SK-N-SH (cell line): Measurements from ENCODE around the gene KRT39. TPM values are rescaled to one million over a fixed set of nuclear protein-coding genes. Genes with fewer than 3 reads are reported as not detected.

Experiments
- CTCF ChIA-PET: fragments of 300-600, 350-600 bp; formaldehyde crosslinking; extraction: SDS; loops from one replicate; lab custom pipeline; 2021; lab: Yijun Ruan, JAX
- POLR2A ChIA-PET: fragments of 350-600 bp; sonication (Branson Sonifier 250); formaldehyde crosslinking; extraction: SDS; loops from one replicate; lab custom pipeline; 2020; ENCODE audit warnings: antibody characterized with exemption, inconsistent platforms; lab: Yijun Ruan, JAX
- DNase-seq: peaks from one replicate; pipeline ENCODE4 v3.0.0; 2012
- H2AFZ ChIP-seq: fragments of 200-600 bp; sonication (generic); 2 replicates; pipeline ENCODE4 v1.8.1; 2016; ENCODE audit warnings: antibody characterized with exemption, mild to moderate bottlenecking, low read depth
- H3F3A ChIP-seq: fragments of 200-600 bp; sonication (generic); replicated peaks from 2 replicates; pipeline ENCODE3; 2016; ENCODE audit warnings: antibody characterized with exemption, mild to moderate bottlenecking; ENCODE audit not compliant: insufficient read depth
- H3K27ac ChIP-seq, 2 experiments: fragments of 200-500 bp in 1 of 2; fragments of 200-600 bp in 1 of 2; sonication (Bioruptor generic) in 1 of 2; sonication (generic), shearing (Covaris generic) in 1 of 2; 2 replicates each; pipeline versions ENCODE4 v1.5.1 to v1.6.1; 2014 to 2016; ENCODE audit warnings: low read depth in 2 of 2, inconsistent platforms in 1 of 2, low read length in 1 of 2, mild to moderate bottlenecking in 1 of 2, mixed read lengths in 1 of 2
- H3K27me3 ChIP-seq: fragments of 200-600 bp; sonication (generic), shearing (Covaris generic); 2 replicates; pipeline ENCODE4 v1.6.1; 2016; ENCODE audit warnings: mixed run types; ENCODE audit not compliant: insufficient read depth
- H3K36me3 ChIP-seq, 2 experiments: fragments of 200-500 bp in 1 of 2; fragments of 200-600 bp in 1 of 2; sonication (Bioruptor generic) in 1 of 2; sonication (generic) in 1 of 2; replicated peaks in 1 of 2; 2 replicates each; pipeline versions ENCODE3 to v1.5.1; 2014 to 2016; ENCODE audit warnings: low read length in 1 of 2, mild to moderate bottlenecking in 1 of 2; ENCODE audit not compliant: insufficient read depth in 2 of 2, control insufficient read depth in 1 of 2
- H3K4me1 ChIP-seq, 2 experiments: fragments of 200-500 bp in 1 of 2; fragments of 200-600 bp in 1 of 2; sonication (Bioruptor generic) in 1 of 2; sonication (generic), shearing (Covaris generic) in 1 of 2; 2 replicates each; pipeline versions ENCODE4 v1.5.1 to v1.6.1; 2014 to 2016; ENCODE audit warnings: low read depth in 1 of 2, low read length in 1 of 2, mixed run types in 1 of 2; ENCODE audit not compliant: insufficient read depth in 2 of 2, control insufficient read depth in 1 of 2
- H3K4me2 ChIP-seq: fragments of 200-600 bp; sonication (generic), shearing (Covaris generic); 2 replicates; pipeline ENCODE4 v1.6.1; 2017; ENCODE audit warnings: mixed run types
- H3K4me3 ChIP-seq, 2 experiments: fragments of 200-500 bp in 1 of 2; fragments of 200-600 bp in 1 of 2; sonication (Bioruptor generic) in 1 of 2; sonication (generic), shearing (Covaris generic) in 1 of 2; 2 replicates each; pipeline versions ENCODE4 v1.5.1 to v1.8.1; 2014 to 2016; ENCODE audit warnings: low read depth in 2 of 2, inconsistent platforms in 1 of 2, low read length in 1 of 2, mild to moderate bottlenecking in 1 of 2, mixed read lengths in 1 of 2, moderate library complexity in 1 of 2
- H3K79me2 ChIP-seq: fragments of 200-600 bp; sonication (generic); 2 replicates; pipeline ENCODE4 v1.8.1; 2017; ENCODE audit warnings: mild to moderate bottlenecking; ENCODE audit not compliant: insufficient read depth
- H3K9ac ChIP-seq: fragments of 200-600 bp; sonication (generic); 2 replicates; pipeline ENCODE4 v1.6.1; 2017; ENCODE audit warnings: mixed run types
- H3K9me2 ChIP-seq: fragments of 200-600 bp; sonication (generic); 2 replicates; pipeline ENCODE4 v1.6.1; 2017; ENCODE audit warnings: mixed run types
- H3K9me3 ChIP-seq: fragments of 200-600 bp; sonication (generic); 2 replicates; pipeline ENCODE4 v1.6.1; 2017; ENCODE audit warnings: mixed run types, mild to moderate bottlenecking, moderate library complexity
- H4K20me1 ChIP-seq: fragments of 200-600 bp; sonication (generic); 2 replicates; pipeline ENCODE4 v1.6.1; 2017; ENCODE audit warnings: mild to moderate bottlenecking, mixed run types; ENCODE audit not compliant: insufficient read depth
- EP300 ChIP-seq, 2 experiments: IDR thresholded peaks; 2 replicates each; pipeline versions ENCODE4 v1.4.0 to v1.6.1; 2012; ENCODE audit warnings: borderline replicate concordance in 1 of 2, low read depth in 1 of 2, low read length in 1 of 2
- EZH2phosphoT487 ChIP-seq: fragments of 200-600 bp; sonication (generic); IDR thresholded peaks from 2 replicates; pipeline ENCODE4 v1.6.1; 2017; ENCODE audit warnings: low read depth, mixed run types, mild to moderate bottlenecking, antibody characterized with exemption, moderate library complexity, borderline replicate concordance
- FOXJ3 ChIP-seq: sonication (generic); formaldehyde crosslinking; IDR thresholded peaks from 2 replicates; pipeline ENCODE4 v1.5.1; 2020; ENCODE audit warnings: mild to moderate bottlenecking, missing genetic modification reagents
- FOXM1 ChIP-seq: IDR thresholded peaks from 2 replicates; pipeline ENCODE4 v1.4.0; 2012; ENCODE audit warnings: low read depth, mild to moderate bottlenecking
- GABPA ChIP-seq: IDR thresholded peaks from 2 replicates; pipeline ENCODE4 v1.4.0; 2012; ENCODE audit warnings: low read depth, mild to moderate bottlenecking
- IRF3 ChIP-seq: fragments of 150-350 bp; IDR thresholded peaks from 2 replicates; pipeline ENCODE4 v1.6.1; 2016; ENCODE audit warnings: mild to moderate bottlenecking, low read depth, low read length
- JUND ChIP-seq: IDR thresholded peaks from 2 replicates; pipeline ENCODE4 v1.4.0; 2012
- MEF2A ChIP-seq: IDR thresholded peaks from 2 replicates; pipeline ENCODE4 v1.4.0; 2012; ENCODE audit warnings: low read depth, borderline replicate concordance
- MXI1 ChIP-seq: IDR thresholded peaks from 2 replicates; pipeline ENCODE4 v1.6.1; 2012; ENCODE audit warnings: mild to moderate bottlenecking, low read depth, low read length, improper control_type of control experiment
- REST ChIP-seq: IDR thresholded peaks from 2 replicates; pipeline ENCODE4 v1.6.1; 2012; ENCODE audit warnings: mild to moderate bottlenecking, low read depth, low read length, moderate library complexity
- RFX5 ChIP-seq: IDR thresholded peaks from 2 replicates; pipeline ENCODE4 v1.6.1; 2012; ENCODE audit warnings: mild to moderate bottlenecking, improper control_type of control experiment, low read length
- SIN3A ChIP-seq: IDR thresholded peaks from 2 replicates; pipeline ENCODE4 v1.6.1; 2012; ENCODE audit warnings: low read depth, mild to moderate bottlenecking, low read length, moderate library complexity, borderline replicate concordance
- SMC3 ChIP-seq: IDR thresholded peaks from 2 replicates; pipeline ENCODE4 v1.6.1; 2012; ENCODE audit warnings: low read depth, low read length, improper control_type of control experiment
- TEAD4 ChIP-seq: IDR thresholded peaks from 2 replicates; pipeline ENCODE4 v1.4.0; 2012; ENCODE audit warnings: mild to moderate bottlenecking, borderline replicate concordance; ENCODE audit not compliant: insufficient read depth
- USF1 ChIP-seq: IDR thresholded peaks from 2 replicates; pipeline ENCODE4 v1.4.0; 2012; ENCODE audit warnings: low read depth, borderline replicate concordance
- YY1 ChIP-seq: IDR thresholded peaks from 2 replicates; pipeline ENCODE4 v1.4.0; 2012; ENCODE audit warnings: low read depth, mild to moderate bottlenecking
- ZBTB33 ChIP-seq: IDR thresholded peaks from 2 replicates; pipeline ENCODE4 v1.4.0; 2012; ENCODE audit warnings: low read depth, borderline replicate concordance
- whole genome bisulfite sequencing: methylation state at CpG from one replicate; pipeline ENCODE4 v1.1.6; 2017; ENCODE audit warnings: low lambda C conversion rate; 5-methylcytosine and 5-hydroxymethylcytosine counted together
- polyA plus RNA-seq, 3 experiments: library from polyadenylated mRNA; depleted of rRNA; stranded (reverse); fragments of >200 nt; gene quantifications; 2 replicates each; pipeline ENCODE4 v1.2.3, GENCODE V29; 2012
- TF ChIP-seq, protein P1 (sequence below): IDR thresholded peaks from 2 replicates; pipeline ENCODE4; 2012

The KRT39 gene
- polyA plus RNA-seq, 1 of the 3 experiments (the other 2 are of a cell fraction), result not detected

DNA sequence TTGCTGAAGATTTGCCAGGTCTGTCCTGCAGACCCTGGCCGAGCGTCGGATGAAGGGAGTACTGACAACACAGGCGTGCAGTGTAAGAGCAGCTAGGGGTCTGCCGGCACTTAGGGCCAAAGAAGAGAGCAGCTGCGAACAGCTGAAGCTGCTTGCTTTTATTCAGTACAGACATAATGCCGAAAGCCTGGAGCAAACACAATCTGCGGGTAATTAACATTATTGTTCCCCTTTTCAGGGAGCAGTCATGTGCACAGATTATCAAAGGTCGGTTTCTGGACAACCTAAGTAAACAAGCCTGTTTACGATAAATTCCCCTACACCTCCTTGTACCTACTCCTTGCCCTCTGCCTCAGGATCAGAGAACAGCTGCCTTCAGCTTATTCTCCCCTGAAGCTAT is 17.3 kb downstream of the KRT39 start:
- Histone ChIP-seq H3K4me2 (no peak overlapping the region), H3K9me3 (no peaks in the 10 kb centered on the region), H3K36me3 (no peaks in the 10 kb centered on the region), H3K27ac (no peak overlapping the region), H3K27me3 (peaks cover 52% of the 10 kb centered on the region; the same call in 1 of the 2 replicates), H3K9ac (no peak overlapping the region), H3K79me2 (no peaks in the 10 kb centered on the region), H2AFZ (no peak overlapping the region), H3F3A (no peaks in the 10 kb centered on the region), H3K4me1 (no peaks in the 10 kb centered on the region), H4K20me1 (no peaks in the 10 kb centered on the region), H3K4me3 (no peak overlapping the region), H3K9me2 (no peaks in the 10 kb centered on the region)
- ChIA-PET CTCF (interaction anchor here (1.5 kb wide), 1 partner anchor 14 kb away, joined by 6 read pairs; no protein-coding TSS in a partner anchor), POLR2A (no interaction called here)
- TF ChIP-seq EP300 (IDR thresholded peaks at IDR 0.05; ENCODE audit: borderline replicate concordance in 1 of 2, low read depth in 1 of 2, low read length in 1 of 2), result no peak
- no peak for TF ChIP-seq FOXJ3
- TF ChIP-seq MEF2A, result no peak
- no peak for TF ChIP-seq RFX5
- TF ChIP-seq USF1, result no peak
- TF ChIP-seq JUND, result no peak
- no peak for DNase-seq
- 17% methylated on average over 10 of the region's 10 CpGs for WGBS

DNA sequence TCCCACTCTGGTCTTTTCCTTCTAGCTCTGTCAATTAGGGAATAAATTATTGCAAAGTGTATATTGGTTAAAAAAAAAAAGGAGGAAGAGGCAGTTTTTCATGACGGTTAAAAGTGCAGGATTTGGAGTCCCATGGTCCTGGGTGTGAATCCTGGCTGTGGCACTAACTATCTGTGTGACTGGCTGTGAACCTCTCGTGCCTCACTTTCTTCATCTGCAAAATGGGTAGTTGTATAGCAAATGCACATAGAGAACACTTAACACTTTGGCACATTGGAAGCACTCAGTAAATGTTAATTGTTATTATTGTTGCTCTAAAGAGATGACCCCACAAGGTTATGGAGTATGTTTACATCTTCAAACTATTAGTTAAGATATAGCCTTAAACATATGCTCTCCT is 18.8 kb downstream of the KRT39 start:
- no peaks in the 10 kb centered on the region for H4K20me1 ChIP-seq
- H3K4me3 ChIP-seq, result no peak overlapping the region
- ChIA-PET POLR2A (no interaction called here), CTCF (interaction anchor here (0.8 to 1.5 kb wide), 4 partner anchors 16 to 715 kb away, joined by 3 to 6 read pairs (median 4); no protein-coding TSS in a partner anchor)
- no peak overlapping the region for H2AFZ ChIP-seq
- no peaks in the 10 kb centered on the region for H3K4me1 ChIP-seq
- no peaks in the 10 kb centered on the region for H3F3A ChIP-seq
- no peak overlapping the region for H3K9ac ChIP-seq
- H3K79me2 ChIP-seq, result no peaks in the 10 kb centered on the region
- no peak overlapping the region for H3K4me2 ChIP-seq
- H3K9me3 ChIP-seq, result no peaks in the 10 kb centered on the region
- no peaks in the 10 kb centered on the region for H3K9me2 ChIP-seq
- 13% methylated on average over 2 of the region's 2 CpGs for WGBS
- H3K27ac ChIP-seq, result no peak overlapping the region
- peaks cover 52% of the 10 kb centered on the region; the same call in 1 of the 2 replicates for H3K27me3 ChIP-seq
- no peak for DNase-seq
- H3K36me3 ChIP-seq, result no peaks in the 10 kb centered on the region
- no peak for TF ChIP-seq MXI1
- no peak for TF ChIP-seq IRF3
- no peak for TF ChIP-seq RFX5
- no peak for TF ChIP-seq SMC3
- TF ChIP-seq YY1, result no peak
- no peak for TF ChIP-seq GABPA
- TF ChIP-seq, protein P1, sequence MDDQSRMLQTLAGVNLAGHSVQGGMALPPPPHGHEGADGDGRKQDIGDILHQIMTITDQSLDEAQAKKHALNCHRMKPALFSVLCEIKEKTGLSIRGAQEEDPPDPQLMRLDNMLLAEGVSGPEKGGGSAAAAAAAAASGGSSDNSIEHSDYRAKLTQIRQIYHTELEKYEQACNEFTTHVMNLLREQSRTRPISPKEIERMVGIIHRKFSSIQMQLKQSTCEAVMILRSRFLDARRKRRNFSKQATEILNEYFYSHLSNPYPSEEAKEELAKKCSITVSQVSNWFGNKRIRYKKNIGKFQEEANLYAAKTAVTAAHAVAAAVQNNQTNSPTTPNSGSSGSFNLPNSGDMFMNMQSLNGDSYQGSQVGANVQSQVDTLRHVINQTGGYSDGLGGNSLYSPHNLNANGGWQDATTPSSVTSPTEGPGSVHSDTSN, result no peak
- no peak for TF ChIP-seq EZH2phosphoT487
- TF ChIP-seq FOXM1, result no peak
- TF ChIP-seq SIN3A, result no peak
- no peak for TF ChIP-seq TEAD4
- TF ChIP-seq REST, result no peak
- no peak for TF ChIP-seq JUND
- TF ChIP-seq ZBTB33, result no peak
- no peak for TF ChIP-seq FOXJ3
